Measurements from ENCODE around the gene FGF14. TPM values are rescaled to one million over a fixed set of nuclear protein-coding genes. Genes with fewer than 3 reads are reported as not detected.

FGF14 gene
- total RNA-seq, 4 donors from 2014 or later = 0.08 to 1.4 (median 0.22) TPM

DNA sequence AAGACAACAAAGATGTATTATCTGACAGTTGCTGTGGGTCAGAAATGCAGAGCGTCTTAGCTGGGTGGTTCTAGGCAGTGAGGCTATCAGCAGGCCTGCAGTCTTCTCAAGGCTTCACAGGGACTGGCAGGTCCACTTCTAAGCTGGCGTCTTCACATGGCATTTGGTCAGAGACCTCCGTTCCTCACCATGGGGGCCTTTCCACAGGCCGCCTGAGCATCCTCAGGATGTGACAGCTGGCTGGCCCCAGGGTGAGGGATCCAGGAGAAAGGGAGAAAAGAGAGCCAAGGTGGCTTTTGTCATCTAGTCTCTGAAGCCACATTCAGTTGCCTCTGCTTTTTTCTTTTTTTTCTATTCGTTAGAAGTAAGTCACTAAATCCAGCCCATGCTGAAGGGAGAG, 50.3 kb downstream of the FGF14 start:
- Histone ChIP-seq H3K27ac (no peak overlapping the region), H3K4me3 (no peak overlapping the region), H3K4me1 (no peaks in the 10 kb centered on the region), H3K36me3 (no peaks in the 10 kb centered on the region), H3K9me3 (no peaks in the 10 kb centered on the region), H3K27me3 (no peaks in the 10 kb centered on the region)
- 85% methylated on average over 5 of the region's 5 CpGs for WGBS
- DNase-seq (ENCODE audit: low spot score in 2 of 2) = no peak
- TF ChIP-seq, protein P1, sequence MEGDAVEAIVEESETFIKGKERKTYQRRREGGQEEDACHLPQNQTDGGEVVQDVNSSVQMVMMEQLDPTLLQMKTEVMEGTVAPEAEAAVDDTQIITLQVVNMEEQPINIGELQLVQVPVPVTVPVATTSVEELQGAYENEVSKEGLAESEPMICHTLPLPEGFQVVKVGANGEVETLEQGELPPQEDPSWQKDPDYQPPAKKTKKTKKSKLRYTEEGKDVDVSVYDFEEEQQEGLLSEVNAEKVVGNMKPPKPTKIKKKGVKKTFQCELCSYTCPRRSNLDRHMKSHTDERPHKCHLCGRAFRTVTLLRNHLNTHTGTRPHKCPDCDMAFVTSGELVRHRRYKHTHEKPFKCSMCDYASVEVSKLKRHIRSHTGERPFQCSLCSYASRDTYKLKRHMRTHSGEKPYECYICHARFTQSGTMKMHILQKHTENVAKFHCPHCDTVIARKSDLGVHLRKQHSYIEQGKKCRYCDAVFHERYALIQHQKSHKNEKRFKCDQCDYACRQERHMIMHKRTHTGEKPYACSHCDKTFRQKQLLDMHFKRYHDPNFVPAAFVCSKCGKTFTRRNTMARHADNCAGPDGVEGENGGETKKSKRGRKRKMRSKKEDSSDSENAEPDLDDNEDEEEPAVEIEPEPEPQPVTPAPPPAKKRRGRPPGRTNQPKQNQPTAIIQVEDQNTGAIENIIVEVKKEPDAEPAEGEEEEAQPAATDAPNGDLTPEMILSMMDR (IDR thresholded peaks at IDR 0.05) = no peak

- no peaks in the 10 kb centered on the region for H3K27me3 ChIP-seq
- H3K4me3 ChIP-seq = no peak overlapping the region
- no peaks in the 10 kb centered on the region for H3K36me3 ChIP-seq
- 86% methylated on average over 7 of the region's 7 CpGs for WGBS
- no peak for DNase-seq (ENCODE audit: low spot score in 2 of 2)
- no peak overlapping the region for H3K27ac ChIP-seq
- TF ChIP-seq EP300 (IDR thresholded peaks at IDR 0.05) (no peak), POLR2AphosphoS5 (IDR thresholded peaks at IDR 0.05) (no peak), POLR2A (IDR thresholded peaks at IDR 0.05) (no peak)
- TF ChIP-seq, protein P1 (IDR thresholded peaks at IDR 0.05) = no peak
- no peaks in the 10 kb centered on the region for H3K9me3 ChIP-seq
- H3K4me1 ChIP-seq = no peaks in the 10 kb centered on the region
Observed at GRCh38 chr13:102347490-102347889, 54.4 kb downstream of the FGF14 start.

- DNase-seq (ENCODE audit: low spot score in 2 of 2) = no peak
- Histone ChIP-seq H3K36me3 (no peaks in the 10 kb centered on the region), H3K4me3 (no peak overlapping the region), H3K27ac (no peak overlapping the region), H3K4me1 (no peaks in the 10 kb centered on the region), H3K27me3 (no peaks in the 10 kb centered on the region), H3K9me3 (no peaks in the 10 kb centered on the region)
- TF ChIP-seq EP300 (IDR thresholded peaks at IDR 0.05) (no peak), POLR2AphosphoS5 (IDR thresholded peaks at IDR 0.05) (no peak), POLR2A (IDR thresholded peaks at IDR 0.05) (no peak)
- TF ChIP-seq, protein P1 (IDR thresholded peaks at IDR 0.05) = no peak
- 87% methylated on average over 5 of the region's 5 CpGs for WGBS
Observed at GRCh38 chr13:102346769-102347168, 55.1 kb downstream of the FGF14 start.

DNA sequence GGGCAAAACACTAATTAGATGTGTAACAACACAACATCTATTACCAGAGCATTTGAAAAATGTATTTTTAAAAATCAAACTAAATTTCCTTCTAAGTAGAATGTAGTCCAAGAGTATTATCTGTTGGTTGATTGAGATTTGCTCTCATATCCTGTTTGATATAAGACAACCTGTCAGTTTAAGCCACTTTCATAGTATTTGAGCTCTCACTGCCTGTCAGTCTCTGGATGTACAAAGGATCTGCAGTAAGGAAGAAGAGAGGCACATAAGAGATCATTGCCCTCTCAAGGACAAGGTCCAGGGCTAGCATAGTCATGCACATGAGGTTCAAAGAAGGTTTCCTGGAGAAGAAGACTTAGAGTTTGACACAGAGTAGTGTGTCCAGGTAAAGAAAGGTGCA, 57.4 kb downstream of the FGF14 start:
- Histone ChIP-seq H3K4me1 (no peaks in the 10 kb centered on the region), H3K27me3 (no peaks in the 10 kb centered on the region), H3K36me3 (no peaks in the 10 kb centered on the region), H3K9me3 (no peaks in the 10 kb centered on the region), H3K27ac (no peak overlapping the region), H3K4me3 (no peak overlapping the region)
- no peak for DNase-seq (ENCODE audit: low spot score in 2 of 2)
- TF ChIP-seq POLR2A (IDR thresholded peaks at IDR 0.05) (no peak), EP300 (IDR thresholded peaks at IDR 0.05) (no peak), POLR2AphosphoS5 (IDR thresholded peaks at IDR 0.05) (no peak)
- TF ChIP-seq, protein P1 (IDR thresholded peaks at IDR 0.05) = no peak

DNA sequence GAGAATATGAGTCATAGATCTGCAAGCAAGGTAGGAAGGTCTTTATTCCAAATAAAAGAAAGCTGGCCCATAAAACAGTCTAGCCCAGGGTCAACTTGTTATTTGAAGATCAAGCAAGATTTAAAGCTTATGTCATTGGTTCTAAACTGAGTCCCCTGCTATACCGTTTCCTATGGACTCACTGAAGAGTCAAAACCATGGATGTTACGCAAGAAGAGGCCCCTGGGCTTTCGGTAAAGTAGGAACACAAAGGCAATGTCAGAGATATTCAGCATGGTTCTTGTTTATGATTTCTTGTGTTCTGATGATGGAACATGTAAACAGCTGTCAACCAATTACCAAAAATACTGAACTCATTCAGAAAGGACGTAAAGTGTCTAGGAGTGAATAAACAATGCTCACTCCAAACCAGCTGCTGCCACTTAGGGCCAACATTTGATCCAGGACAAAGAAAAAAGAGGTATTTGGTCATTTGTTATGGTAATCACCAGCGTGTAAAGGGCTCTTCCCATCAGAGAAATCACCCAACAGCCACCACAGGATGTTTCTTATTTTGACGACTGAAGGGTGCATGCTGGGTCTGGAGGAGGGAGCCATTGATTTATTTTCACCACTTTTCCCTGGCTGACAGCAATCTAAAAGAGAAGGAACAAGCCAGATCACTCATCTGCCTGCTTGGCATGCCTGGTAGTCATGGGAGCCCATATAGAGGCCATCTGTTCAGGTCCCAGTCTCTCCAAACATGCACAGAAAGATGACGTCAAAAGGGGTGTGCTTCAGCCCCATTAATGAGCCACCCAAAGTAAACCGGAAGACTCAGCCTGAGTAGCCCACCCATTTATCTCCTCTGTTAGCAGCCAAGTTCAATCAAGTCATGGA, 68.3 kb downstream of the FGF14 start:
- no peaks in the 10 kb centered on the region for H3K9me3 ChIP-seq
- DNase-seq (ENCODE audit: low spot score in 2 of 2) = no peak
- WGBS = 59% methylated on average over 8 of the region's 8 CpGs
- H3K36me3 ChIP-seq = no peaks in the 10 kb centered on the region
- no peak overlapping the region for H3K4me3 ChIP-seq
- H3K27me3 ChIP-seq = no peaks in the 10 kb centered on the region
- no peak overlapping the region for H3K27ac ChIP-seq
- TF ChIP-seq, protein P1 (IDR thresholded peaks at IDR 0.05) = no peak
- TF ChIP-seq EP300 (IDR thresholded peaks at IDR 0.05) (no peak), POLR2AphosphoS5 (IDR thresholded peaks at IDR 0.05) (no peak), POLR2A (IDR thresholded peaks at IDR 0.05) (no peak)
- no peaks in the 10 kb centered on the region for H3K4me1 ChIP-seq
